Mesenchymal stem cell (in vitro differentiated cells and primary cell): Measurements from ENCODE around the gene ABCB11.
"Not testable (repeated sequence)": the region's sequence is repeated elsewhere in the genome, so short reads cannot be mapped to it uniquely, and the experiment has no call there.

ENCODE experiments used
- DNase-seq: peaks from one replicate; pipeline ENCODE4 v3.0.0-alpha.2; 2013
- H2AFZ ChIP-seq: one replicate; pipeline ENCODE4 v1.6.1; 2013; ENCODE audit warnings: low read depth, mild to moderate bottlenecking, control low read depth, inconsistent platforms, low read length, moderate library complexity
- H2AK5ac ChIP-seq: 2 replicates; pipeline ENCODE4 v1.6.1; 2013; ENCODE audit warnings: low read length, moderate library complexity, mild to moderate bottlenecking, inconsistent platforms; ENCODE audit not compliant: severe bottlenecking
- H2BK120ac ChIP-seq: one replicate; pipeline ENCODE4 v1.6.1; 2013; ENCODE audit warnings: low read depth, mild to moderate bottlenecking, inconsistent platforms, low read length, moderate library complexity
- H2BK12ac ChIP-seq, 2 experiments: one replicate each; pipeline ENCODE4 v1.6.1; 2013; ENCODE audit warnings: inconsistent platforms in 2 of 2, low read length in 2 of 2, mild to moderate bottlenecking in 2 of 2, moderate library complexity in 2 of 2, control low read depth in 1 of 2
- H2BK15ac ChIP-seq: one replicate; pipeline ENCODE4 v1.6.1; 2013; ENCODE audit warnings: mild to moderate bottlenecking, low read depth, inconsistent platforms; ENCODE audit not compliant: poor library complexity, severe bottlenecking
- H2BK5ac ChIP-seq: 2 replicates; pipeline ENCODE4 v1.6.1; 2013; ENCODE audit warnings: low read depth, mild to moderate bottlenecking, low read length, control low read depth, inconsistent platforms; ENCODE audit not compliant: poor library complexity, severe bottlenecking
- H3K14ac ChIP-seq, 2 experiments: one replicate each; pipeline ENCODE4 v1.6.1; 2013; ENCODE audit warnings: inconsistent platforms in 2 of 2, low read length in 2 of 2, control low read depth in 1 of 2, mild to moderate bottlenecking in 1 of 2, moderate library complexity in 1 of 2
- H3K18ac ChIP-seq, 2 experiments: one replicate each; pipeline ENCODE4 v1.6.1; 2013; ENCODE audit warnings: inconsistent platforms in 2 of 2, low read length in 2 of 2, control low read depth in 1 of 2, low read depth in 1 of 2, mild to moderate bottlenecking in 1 of 2
- H3K23ac ChIP-seq, 2 experiments: one replicate each; pipeline ENCODE4 v1.6.1; 2013; ENCODE audit warnings: inconsistent platforms in 2 of 2, low read length in 2 of 2, mild to moderate bottlenecking in 2 of 2, moderate library complexity in 2 of 2, control low read depth in 1 of 2
- H3K27ac ChIP-seq: 2 replicates; pipeline ENCODE4 v1.5.1; 2013; ENCODE audit warnings: mild to moderate bottlenecking, moderate library complexity, low read length, control low read depth, inconsistent platforms; ENCODE audit not compliant: poor library complexity, severe bottlenecking
- H3K27me3 ChIP-seq, 2 experiments: 2 replicates each; pipeline versions ENCODE4 v1.6.1 to v1.7.0; 2013; ENCODE audit warnings: low read length in 2 of 2, mild to moderate bottlenecking in 2 of 2, moderate library complexity in 2 of 2, control low read depth in 1 of 2, inconsistent platforms in 1 of 2; ENCODE audit not compliant: control insufficient read depth in 1 of 2, insufficient read depth in 1 of 2
- H3K36me3 ChIP-seq, 2 experiments: 2 replicates each; pipeline versions ENCODE4 v1.6.1 to v1.7.0; 2013; ENCODE audit warnings: low read length in 2 of 2, control low read depth in 1 of 2, inconsistent platforms in 1 of 2, low read depth in 1 of 2, mild to moderate bottlenecking in 1 of 2; ENCODE audit not compliant: insufficient read depth in 2 of 2, control insufficient read depth in 1 of 2
- H3K4ac ChIP-seq, 2 experiments: one replicate each; pipeline ENCODE4 v1.6.1; 2013; ENCODE audit warnings: inconsistent platforms in 2 of 2, low read length in 2 of 2, mild to moderate bottlenecking in 2 of 2, moderate library complexity in 2 of 2, control low read depth in 1 of 2, low read depth in 1 of 2
- H3K4me1 ChIP-seq: 2 replicates; pipeline ENCODE4 v1.6.1; 2013; ENCODE audit warnings: low read depth, low read length, control low read depth; ENCODE audit not compliant: control insufficient read depth, insufficient read depth
- H3K4me2 ChIP-seq: 2 replicates; pipeline ENCODE4 v1.6.1; 2013; ENCODE audit warnings: low read length, mild to moderate bottlenecking, inconsistent platforms; ENCODE audit not compliant: poor library complexity, severe bottlenecking
- H3K4me3 ChIP-seq, 2 experiments: 2 replicates each; pipeline versions ENCODE4 v1.5.1 to v1.7.0; 2013; ENCODE audit warnings: low read length in 2 of 2, mild to moderate bottlenecking in 2 of 2, control low read depth in 1 of 2, low read depth in 1 of 2; ENCODE audit not compliant: insufficient read depth in 1 of 2
- H3K79me1 ChIP-seq: replicated peaks from 2 replicates; pipeline ENCODE4 v1.6.1; 2013; ENCODE audit warnings: mild to moderate bottlenecking, control low read depth, low read length, inconsistent platforms; ENCODE audit not compliant: poor library complexity, severe bottlenecking
- H3K9ac ChIP-seq: 2 replicates; pipeline ENCODE4 v1.7.0; 2013; ENCODE audit warnings: mild to moderate bottlenecking, low read length, moderate library complexity
- H3K9me3 ChIP-seq: 2 replicates; pipeline ENCODE4 v1.7.0; 2013; ENCODE audit warnings: mild to moderate bottlenecking, low read length; ENCODE audit not compliant: control insufficient read depth
- H4K8ac ChIP-seq: one replicate; pipeline ENCODE4 v1.6.1; 2013; ENCODE audit warnings: inconsistent platforms, mild to moderate bottlenecking, low read length, moderate library complexity
- H4K91ac ChIP-seq: one replicate; pipeline ENCODE4 v1.6.1; 2013; ENCODE audit warnings: mild to moderate bottlenecking, low read length, inconsistent platforms
- WGBS: methylation state at CpG from one replicate; pipeline ENCODE4 v1.1.7; 2013; ENCODE audit warnings: mixed read lengths; 5-methylcytosine and 5-hydroxymethylcytosine counted together

The ABCB11 gene

GRCh38 chr2:169014780-169015179 is 16.3 kb downstream of the ABCB11 start:
- H3K23ac ChIP-seq, result no peak overlapping the region
- no peak overlapping the region for H2BK120ac ChIP-seq
- H3K18ac ChIP-seq, result no peak overlapping the region
- H3K14ac ChIP-seq, result no peak overlapping the region
- no peak overlapping the region for H2AK5ac ChIP-seq
- no peaks in the 10 kb centered on the region for H3K79me1 ChIP-seq
- H3K27ac ChIP-seq, result no peak overlapping the region
- no peak overlapping the region for H2BK12ac ChIP-seq
- no peak overlapping the region for H2BK15ac ChIP-seq
- no peak overlapping the region for H3K9ac ChIP-seq
- no peak overlapping the region for H3K4ac ChIP-seq
- H3K9me3 ChIP-seq, result no peaks in the 10 kb centered on the region
- H4K8ac ChIP-seq, result no peak overlapping the region
- H3K36me3 ChIP-seq, result no peaks in the 10 kb centered on the region
- peaks cover 0 to 4% of the 10 kb centered on the region in 2 experiments for H3K27me3 ChIP-seq
- no peaks in the 10 kb centered on the region for H3K4me1 ChIP-seq
- WGBS, result 88% methylated on average over 3 of the region's 3 CpGs
- no peak overlapping the region for H2BK5ac ChIP-seq
- H3K4me3 ChIP-seq, result no peak overlapping the region
- no peak overlapping the region for H2AFZ ChIP-seq
- DNase-seq, result no peak
- no peak overlapping the region for H3K4me2 ChIP-seq
- H4K91ac ChIP-seq, result no peak overlapping the region

GRCh38 chr2:169013628-169014026 is 17.5 kb downstream of the ABCB11 start:
- Histone ChIP-seq H2AFZ (no peak overlapping the region), H3K9ac (no peak overlapping the region)
- WGBS, result no CpG with 5 or more reads among the region's 4 CpGs

DNA sequence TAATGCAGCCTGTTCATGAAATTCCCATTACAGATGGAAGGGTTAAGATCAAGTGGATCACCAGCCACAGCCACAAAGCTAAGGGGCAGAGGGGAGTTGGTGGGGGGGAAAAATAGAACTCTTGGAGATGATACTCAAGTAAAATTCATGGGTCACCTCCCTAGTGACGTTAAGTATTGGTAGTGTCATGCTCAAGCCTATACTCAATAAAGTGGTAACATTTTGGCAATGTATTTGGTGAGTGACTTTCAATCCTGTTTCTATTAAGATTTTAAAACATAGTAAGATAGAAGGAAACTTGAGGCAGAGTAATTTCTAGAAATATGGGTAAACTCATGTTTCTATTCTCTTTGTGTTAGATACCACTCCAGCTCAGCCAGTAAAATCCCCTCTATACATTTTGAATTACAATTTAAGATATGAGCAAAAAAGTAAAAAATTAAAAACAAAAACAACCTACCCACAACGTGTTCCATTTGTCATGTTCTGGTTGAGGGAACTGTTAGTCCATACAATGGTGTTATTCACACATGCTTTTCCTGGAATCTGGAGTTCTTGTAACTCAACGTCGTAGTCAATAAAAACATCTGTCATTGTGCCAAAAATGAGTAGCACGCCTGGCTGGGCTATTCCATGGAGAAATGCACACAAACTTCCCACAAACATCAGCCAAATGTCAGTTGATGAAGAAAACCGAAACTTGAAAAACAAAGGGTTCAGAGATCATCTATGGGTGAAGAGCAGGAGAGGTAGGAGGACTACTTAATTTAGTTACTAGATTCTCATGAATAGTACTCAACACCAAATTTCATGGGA is 18.1 kb downstream of the ABCB11 start:
- WGBS, result 90% methylated on average over 5 of the region's 6 CpGs
- Histone ChIP-seq H2AFZ (no peak overlapping the region), H2BK15ac (no peak overlapping the region), H3K36me3 (no peaks in the 10 kb centered on the region), H2BK5ac (no peak overlapping the region), H3K4me1 (no peaks in the 10 kb centered on the region), H3K9ac (no peak overlapping the region), H2BK120ac (no peak overlapping the region), H3K79me1 (no peaks in the 10 kb centered on the region), H3K4ac (no peak overlapping the region), H4K91ac (no peak overlapping the region), H3K4me2 (no peak overlapping the region), H3K14ac (no peak overlapping the region), H3K23ac (no peak overlapping the region), H3K18ac (no peak overlapping the region), H3K4me3 (peak overlapping the region in 1 of 2 experiments; percentile 21), H3K9me3 (no peaks in the 10 kb centered on the region), H3K27me3 (peaks cover 0 to 4% of the 10 kb centered on the region in 2 experiments), H3K27ac (no peak overlapping the region), H4K8ac (no peak overlapping the region), H2BK12ac (no peak overlapping the region), H2AK5ac (no peak overlapping the region)
- no peak for DNase-seq

More at GRCh38 chr2:169013628-169014026, 17.5 kb downstream of the ABCB11 start:
- Histone ChIP-seq H3K27ac (no peak overlapping the region), H2AK5ac (no peak overlapping the region), H3K9me3 (no peaks in the 10 kb centered on the region), H3K4me1 (no peaks in the 10 kb centered on the region), H3K4me3 (peak overlapping the region in 1 of 2 experiments; percentile 21), H2BK120ac (no peak overlapping the region), H3K4ac (no peak overlapping the region), H2BK12ac (no peak overlapping the region), H3K27me3 (peaks cover 0 to 4% of the 10 kb centered on the region in 2 experiments), H4K91ac (no peak overlapping the region), H4K8ac (no peak overlapping the region), H3K4me2 (no peak overlapping the region), H3K14ac (no peak overlapping the region), H3K18ac (no peak overlapping the region), H3K36me3 (no peaks in the 10 kb centered on the region), H3K23ac (no peak overlapping the region), H3K79me1 (no peaks in the 10 kb centered on the region), H2BK5ac (no peak overlapping the region), H2BK15ac (no peak overlapping the region)
- no peak for DNase-seq

DNA sequence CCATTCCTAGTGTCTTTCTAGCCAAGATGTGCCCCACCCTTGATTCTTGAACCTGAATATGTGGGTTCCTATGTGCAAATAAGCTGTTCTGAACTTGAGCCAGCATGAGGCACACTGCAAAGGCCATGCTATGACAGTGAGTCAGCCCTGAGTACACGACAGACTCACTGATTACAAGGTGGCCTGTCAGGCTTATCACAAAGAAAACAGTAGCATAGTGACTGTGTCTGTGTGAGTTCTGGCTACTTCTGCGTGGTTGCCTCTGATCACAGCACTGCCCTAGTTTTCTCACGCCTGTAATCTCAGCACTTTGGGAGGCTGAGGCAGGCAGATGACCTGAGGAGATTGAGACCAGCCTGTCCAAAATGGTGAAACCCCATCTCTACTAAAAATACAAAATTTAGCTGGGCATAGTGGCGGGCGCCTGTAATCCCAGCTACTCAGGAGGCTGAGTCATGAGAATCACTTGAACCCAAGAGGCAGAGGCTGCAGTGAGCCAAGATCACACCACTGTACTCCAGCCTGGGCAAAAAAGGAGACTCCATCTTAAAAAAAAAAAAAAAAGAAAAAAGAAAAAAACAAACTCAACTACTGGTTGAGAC is 18.8 kb downstream of the ABCB11 start:
- H3K4me3 ChIP-seq, H3K18ac ChIP-seq, H2BK120ac ChIP-seq, H3K23ac ChIP-seq, H2AFZ ChIP-seq, H3K4ac ChIP-seq, H3K14ac ChIP-seq, H3K27me3 ChIP-seq, H3K79me1 ChIP-seq, H3K9ac ChIP-seq, H4K8ac ChIP-seq, H2BK5ac ChIP-seq, H3K4me2 ChIP-seq, H3K27ac ChIP-seq, H3K4me1 ChIP-seq, H4K91ac ChIP-seq, H2BK12ac ChIP-seq, H2AK5ac ChIP-seq, H3K9me3 ChIP-seq, H3K36me3 ChIP-seq, H2BK15ac ChIP-seq: not testable (repeated sequence)
- WGBS, result 54% methylated on average over 5 of the region's 5 CpGs
- DNase-seq, result peak; percentile 37
